OCI-LY1 (cell line): ENCODE data around the gene RHBDL1.

Experiments used
- CTCF ChIP-seq: fragments of 200-600 bp; sonication (generic), shearing (Covaris generic); IDR thresholded peaks from 2 replicates; pipeline ENCODE4 v1.5.1; 2017; ENCODE audit warnings: mild to moderate bottlenecking, antibody characterized with exemption, low read length, moderate library complexity, mixed read lengths
- EZH2 ChIP-seq: fragments of 200-600 bp; sonication (generic), shearing (Covaris generic); IDR thresholded peaks from 2 replicates; pipeline ENCODE4 v1.8.0; 2017; ENCODE audit warnings: borderline replicate concordance, mixed run types, mild to moderate bottlenecking, antibody characterized with exemption, low read length, moderate library complexity, mixed read lengths

DNA sequence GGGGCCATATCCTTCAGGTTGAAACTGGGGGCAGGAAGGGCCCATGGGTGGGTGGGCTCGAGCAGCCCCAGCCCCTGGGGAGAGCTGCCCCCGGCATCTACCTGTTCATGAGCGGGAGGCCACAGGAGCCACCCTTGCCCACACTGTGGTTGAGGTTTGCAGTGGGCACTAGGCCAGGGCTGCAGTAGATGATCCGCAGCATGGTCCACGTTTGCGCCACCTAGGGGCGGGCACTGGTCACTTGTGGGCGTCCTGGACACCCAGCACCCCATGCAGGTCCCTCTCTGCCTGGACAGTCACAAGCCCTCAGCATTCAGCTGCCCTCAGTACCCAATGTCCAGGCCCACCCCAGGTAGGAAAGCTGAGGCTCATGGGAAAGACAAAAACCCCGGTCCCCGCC lies 10.5 kb downstream of the RHBDL1 start:
- TF ChIP-seq CTCF (peak; percentile 22; the same call in 1 of the 2 replicates), EZH2 (no peak)
